B cell (primary cell): ENCODE measurements around the gene MIDN. TPM values are rescaled to one million over a fixed set of nuclear protein-coding genes. Genes with fewer than 3 reads are reported as not detected.
A peak's percentile ranks its signal among the peaks of the same experiment; 100 is the strongest.

ENCODE experiments used
- ATAC-seq: fragments of 200-7000 bp; cut with Tn5 transposase; one replicate; pipeline ENCODE4 v1.10.0; 2021; ENCODE audit warnings: low read depth, mild to moderate bottlenecking, moderate number of reproducible peaks, moderate library complexity
- CTCF ChIA-PET: fragments of 350-600 bp; sonication (Branson Sonifier 250); formaldehyde crosslinking; loops from one replicate; lab custom pipeline; 2021; ENCODE audit warnings: antibody characterized with exemption, inconsistent platforms; lab: Charles Lee
- POLR2A ChIA-PET: fragments of 350-600 bp; sonication (Branson Sonifier 250); formaldehyde crosslinking; loops from one replicate; lab custom pipeline; 2021; ENCODE audit warnings: antibody characterized with exemption; lab: Charles Lee
- DNase-seq: peaks from one replicate; pipeline ENCODE4 v3.0.0; 2013
- H2AFZ ChIP-seq: 2 replicates; pipeline ENCODE4 v1.6.1; 2012; ENCODE audit warnings: mild to moderate bottlenecking, low read depth, low read length; ENCODE audit not compliant: insufficient read depth, poor library complexity, severe bottlenecking
- H3K27ac ChIP-seq, 2 donors: 1 replicate in 1 of 2; 2 replicates in 1 of 2; pipeline ENCODE4 v1.5.1; 2012 to 2013; ENCODE audit warnings: low read length in 2 of 2, mild to moderate bottlenecking in 2 of 2, moderate library complexity in 1 of 2
- H3K27me3 ChIP-seq, 4 experiments: fragments of 200-600 bp in 1 of 4; sonication (generic) in 1 of 4; replicated peaks in 1 of 4; 1 replicate in 2 of 4; 2 replicates in 2 of 4; pipeline versions ENCODE4 v1.6.1 to v1.7.0; 2013 to 2016; ENCODE audit warnings: low read length in 3 of 4, mild to moderate bottlenecking in 2 of 4, mixed read lengths in 1 of 4, moderate library complexity in 1 of 4; ENCODE audit not compliant: insufficient read depth in 4 of 4, control insufficient read depth in 3 of 4; ENCODE audit errors: control extremely low read depth in 1 of 4
- H3K36me3 ChIP-seq, 2 experiments: replicated peaks in 1 of 2; 1 replicate in 1 of 2; 2 replicates in 1 of 2; pipeline versions ENCODE4 v1.6.1 to v1.7.1; 2013; ENCODE audit warnings: low read length in 1 of 2; ENCODE audit not compliant: insufficient read depth in 2 of 2, control insufficient read depth in 1 of 2; ENCODE audit errors: control extremely low read depth in 1 of 2, extremely low read depth in 1 of 2
- H3K4me1 ChIP-seq, 2 donors: fragments of 200-600 bp in 1 of 2; sonication (generic) in 1 of 2; 1 replicate in 1 of 2; 2 replicates in 1 of 2; pipeline versions ENCODE4 v1.5.1 to v1.6.1; 2013 to 2017; ENCODE audit warnings: low read length in 2 of 2; ENCODE audit not compliant: control insufficient read depth in 2 of 2, insufficient read depth in 2 of 2
- H3K4me2 ChIP-seq: replicated peaks from 2 replicates; pipeline ENCODE3; 2012; ENCODE audit warnings: mild to moderate bottlenecking, low read depth, low read length; ENCODE audit not compliant: poor library complexity, severe bottlenecking
- H3K4me3 ChIP-seq, 5 experiments: fragments of 200-600 bp in 1 of 5; sonication (generic) in 1 of 5; 1 replicate in 3 of 5; 2 replicates in 2 of 5; pipeline versions ENCODE4 v1.5.1 to v1.7.0; 2011 to 2016; ENCODE audit warnings: low read length in 4 of 5, mild to moderate bottlenecking in 4 of 5, low read depth in 2 of 5, control low read depth in 1 of 5, moderate library complexity in 1 of 5; ENCODE audit not compliant: insufficient read depth in 1 of 5; ENCODE audit errors: control extremely low read depth in 1 of 5, extremely low read depth in 1 of 5
- H3K79me2 ChIP-seq: fragments of 200-600 bp; sonication (generic); one replicate; pipeline ENCODE4 v1.6.0; 2016; ENCODE audit warnings: low read length; ENCODE audit not compliant: control insufficient read depth, insufficient read depth
- H3K9ac ChIP-seq: fragments of 200-600 bp; sonication (generic); 2 replicates; pipeline ENCODE4 v1.6.1; 2017; ENCODE audit warnings: mild to moderate bottlenecking, low read length, moderate library complexity
- H3K9me3 ChIP-seq, 3 donors: one replicate each; pipeline versions ENCODE4 v1.6.1 to v1.7.1; 2013; ENCODE audit warnings: low read length in 2 of 3; ENCODE audit not compliant: control insufficient read depth in 2 of 3, insufficient read depth in 1 of 3; ENCODE audit errors: control extremely low read depth in 1 of 3
- H4K20me1 ChIP-seq: 2 replicates; pipeline ENCODE4 v1.6.0; 2012; ENCODE audit warnings: mild to moderate bottlenecking, low read length; ENCODE audit not compliant: insufficient read depth, control insufficient read depth, poor library complexity, severe bottlenecking
- H3K27ac Mint-ChIP-seq: one replicate; pipeline ENCODE4 v1.8.0; 2021; ENCODE audit warnings: mixed read lengths
- H3K27me3 Mint-ChIP-seq: one replicate; pipeline ENCODE4 v1.8.0; 2021; ENCODE audit warnings: mixed read lengths
- H3K4me1 Mint-ChIP-seq: one replicate; pipeline ENCODE4 v1.8.0; 2021; ENCODE audit warnings: mixed read lengths
- H3K4me3 Mint-ChIP-seq: one replicate; pipeline ENCODE4 v1.8.0; 2021; ENCODE audit warnings: mixed read lengths
- H3K9me3 Mint-ChIP-seq: one replicate; pipeline ENCODE4 v1.8.0; 2022; ENCODE audit warnings: mixed read lengths; ENCODE audit not compliant: insufficient read depth
- EZH2 ChIP-seq: IDR thresholded peaks from 2 replicates; pipeline ENCODE4 v1.6.1; 2012; ENCODE audit warnings: borderline replicate concordance, low read depth, mild to moderate bottlenecking, moderate library complexity, low read length; ENCODE audit not compliant: insufficient read depth, poor library complexity, severe bottlenecking
- WGBS: methylation state at CpG from one replicate; pipeline ENCODE4 v1.1.5; 2013; ENCODE audit warnings: missing lambda C conversion rate; ENCODE audit not compliant: insufficient coverage; 5-methylcytosine and 5-hydroxymethylcytosine counted together
- intact Hi-C: fragments of 100-400 bp; cut with micrococcal nuclease; formaldehyde crosslinking; loops from one replicate; pipeline ENCODE4 v1.10.0; 2022
- polyA plus RNA-seq: library from polyadenylated mRNA; depleted of rRNA; stranded (reverse); fragments of >200 nt; gene quantifications from 2 replicates; pipeline ENCODE4 v1.2.3, GENCODE V29; 2012
- total RNA-seq, 2 donors: library from RNA; stranded (reverse); fragments of 120-200 nt in 1 of 2; gene quantifications; 1 replicate in 1 of 2; 2 replicates in 1 of 2; pipeline versions ENCODE4 v1.2.3 to v1.2.4, GENCODE V29; 2013 to 2022
- TF ChIP-seq, protein P1 (sequence below): fragments of 200-600 bp; IDR thresholded peaks from one replicate; pipeline ENCODE4 v1.8.0; 2022; ENCODE audit warnings: antibody characterized with exemption, mild to moderate bottlenecking

MIDN gene
- total and polyA plus RNA-seq, 2 donors (not counting 1 experiment from before 2014, with no cell fraction given): 98.5 to 156 TPM

- H3K27me3 ChIP-seq: no peaks in the 10 kb centered on the region
- POLR2A ChIA-PET: interaction anchor here (2.8 to 10.7 kb wide), 2 partner anchors 10 to 11 kb away, joined by 23 to 305 read pairs; partner anchors contain the start of gene CIRBP
- peaks cover 64% of the 10 kb centered on the region for H4K20me1 ChIP-seq
- CTCF ChIA-PET: interaction anchor here (0.7 to 5.8 kb wide), 4 partner anchors 9 to 178 kb away, joined by 3 to 113 read pairs (median 24); partner anchors contain the start of gene CIRBP
- Mint-ChIP-seq H3K4me1 (peaks cover 66% of the 10 kb centered on the region), H3K27ac (peak overlapping the region; percentile 78), H3K9me3 (no peaks in the 10 kb centered on the region), H3K4me3 (peak overlapping the region; percentile 52), H3K27me3 (no peaks in the 10 kb centered on the region)
- H3K79me2 ChIP-seq: peaks cover 70% of the 10 kb centered on the region
- H3K27ac ChIP-seq: peak overlapping the region in 1 of 2 donors; percentile 30
- no peak overlapping the region for H2AFZ ChIP-seq
- peaks cover 0 to 50% of the 10 kb centered on the region in 2 experiments for H3K36me3 ChIP-seq
- H3K9ac ChIP-seq: no peak overlapping the region
- H3K4me3 ChIP-seq: no peak overlapping the region
- ATAC-seq (no peak), DNase-seq (no peak)
- TF ChIP-seq, protein P1, sequence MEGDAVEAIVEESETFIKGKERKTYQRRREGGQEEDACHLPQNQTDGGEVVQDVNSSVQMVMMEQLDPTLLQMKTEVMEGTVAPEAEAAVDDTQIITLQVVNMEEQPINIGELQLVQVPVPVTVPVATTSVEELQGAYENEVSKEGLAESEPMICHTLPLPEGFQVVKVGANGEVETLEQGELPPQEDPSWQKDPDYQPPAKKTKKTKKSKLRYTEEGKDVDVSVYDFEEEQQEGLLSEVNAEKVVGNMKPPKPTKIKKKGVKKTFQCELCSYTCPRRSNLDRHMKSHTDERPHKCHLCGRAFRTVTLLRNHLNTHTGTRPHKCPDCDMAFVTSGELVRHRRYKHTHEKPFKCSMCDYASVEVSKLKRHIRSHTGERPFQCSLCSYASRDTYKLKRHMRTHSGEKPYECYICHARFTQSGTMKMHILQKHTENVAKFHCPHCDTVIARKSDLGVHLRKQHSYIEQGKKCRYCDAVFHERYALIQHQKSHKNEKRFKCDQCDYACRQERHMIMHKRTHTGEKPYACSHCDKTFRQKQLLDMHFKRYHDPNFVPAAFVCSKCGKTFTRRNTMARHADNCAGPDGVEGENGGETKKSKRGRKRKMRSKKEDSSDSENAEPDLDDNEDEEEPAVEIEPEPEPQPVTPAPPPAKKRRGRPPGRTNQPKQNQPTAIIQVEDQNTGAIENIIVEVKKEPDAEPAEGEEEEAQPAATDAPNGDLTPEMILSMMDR: no peak
- TF ChIP-seq EZH2: no peak
- intact Hi-C loops: no loop called here
- no peaks in the 10 kb centered on the region for H3K9me3 ChIP-seq
- peaks cover 55 to 90% of the 10 kb centered on the region in 2 donors for H3K4me1 ChIP-seq
- H3K4me2 ChIP-seq: peak overlapping the region; percentile 32
- 85% methylated on average over 51 of the region's 52 CpGs for WGBS
Measured at GRCh38 chr19:1255186-1256161, 7.1 kb downstream of the MIDN start.
